SJSA1 (cell line): ENCODE measurements around the gene CAV2. TPM values are rescaled to one million over a fixed set of nuclear protein-coding genes. Genes with fewer than 3 reads are reported as not detected.
A peak's percentile ranks its signal among the peaks of the same experiment; 100 is the strongest.
"Not testable (repeated sequence)": the region's sequence is repeated elsewhere in the genome, so short reads cannot be mapped to it uniquely, and the experiment has no call there.

Experiments used
- DNase-seq, 2 experiments: peaks; one replicate each; pipeline ENCODE4 v3.0.0-alpha.2; 2015 to 2020; ENCODE audit warnings: low spot score in 2 of 2, low read depth in 1 of 2
- H3K27ac ChIP-seq: fragments of 250-450 bp; sonication (Bioruptor Pico); 2 replicates; pipeline ENCODE4 v1.5.1; 2020; ENCODE audit warnings: mild to moderate bottlenecking, moderate library complexity
- H3K27me3 ChIP-seq: fragments of 250-450 bp; sonication (Bioruptor Pico); replicated peaks from 2 replicates; pipeline ENCODE4 v1.5.1; 2020; ENCODE audit warnings: mild to moderate bottlenecking, moderate library complexity
- H3K36me3 ChIP-seq: fragments of 250-450 bp; sonication (Bioruptor Pico); 2 replicates; pipeline ENCODE4 v1.5.1; 2020; ENCODE audit warnings: mild to moderate bottlenecking
- H3K4me1 ChIP-seq: fragments of 250-450 bp; sonication (Bioruptor Pico); replicated peaks from 2 replicates; pipeline ENCODE4 v1.6.1; 2021; ENCODE audit warnings: mild to moderate bottlenecking
- H3K4me3 ChIP-seq: fragments of 250-450 bp; sonication (Bioruptor Pico); 2 replicates; pipeline ENCODE4 v1.5.1; 2020; ENCODE audit warnings: mild to moderate bottlenecking
- H3K9me3 ChIP-seq: fragments of 250-450 bp; sonication (Bioruptor Pico); replicated peaks from 2 replicates; pipeline ENCODE4 v1.5.1; 2020; ENCODE audit warnings: mild to moderate bottlenecking
- total RNA-seq: library from RNA; depleted of rRNA; stranded (reverse); fragments of >200 nt; shearing (Covaris generic); gene quantifications from 2 replicates; pipeline ENCODE4 v1.2.3, GENCODE V29; 2014

The CAV2 gene
- total RNA-seq, 1 experiment from 2014 or later = 130 TPM

GRCh38 chr7:116483271-116483942 is 16.1 kb upstream of the CAV2 start:
- no peak overlapping the region for H3K4me3 ChIP-seq
- H3K36me3 ChIP-seq = no peaks in the 10 kb centered on the region
- no peaks in the 10 kb centered on the region for H3K27me3 ChIP-seq
- H3K27ac ChIP-seq = no peak overlapping the region
- no peaks in the 10 kb centered on the region; the same call in 1 of the 2 replicates for H3K4me1 ChIP-seq
- no peak for DNase-seq
- no peaks in the 10 kb centered on the region for H3K9me3 ChIP-seq

GRCh38 chr7:116484389-116484788 is 15.1 kb upstream of the CAV2 start:
- DNase-seq = not testable (repeated sequence)

GRCh38 chr7:116487907-116488521 is 11.5 kb upstream of the CAV2 start:
- H3K4me1 ChIP-seq = peaks cover 18% of the 10 kb centered on the region
- DNase-seq = no peak
- H3K27me3 ChIP-seq = no peaks in the 10 kb centered on the region
- no peak overlapping the region for H3K4me3 ChIP-seq
- H3K27ac ChIP-seq = no peak overlapping the region
- no peaks in the 10 kb centered on the region for H3K9me3 ChIP-seq
- H3K36me3 ChIP-seq = no peaks in the 10 kb centered on the region

More at GRCh38 chr7:116484389-116484788, 15.1 kb upstream of the CAV2 start:
- H3K27me3 ChIP-seq, H3K36me3 ChIP-seq, H3K4me3 ChIP-seq, H3K27ac ChIP-seq, H3K9me3 ChIP-seq, H3K4me1 ChIP-seq: not testable (repeated sequence)

- no peak overlapping the region for H3K4me3 ChIP-seq
- H3K27me3 ChIP-seq = no peaks in the 10 kb centered on the region
- DNase-seq = peak in 1 of 2 experiments; percentile 69
Observed at GRCh38 chr7:116490351-116490750, 9.2 kb upstream of the CAV2 start.

GRCh38 chr7:116491887-116492653 is 7.5 kb upstream of the CAV2 start:
- no peak overlapping the region for H3K4me3 ChIP-seq
- no peaks in the 10 kb centered on the region for H3K36me3 ChIP-seq
- DNase-seq = no peak
- no peaks in the 10 kb centered on the region for H3K9me3 ChIP-seq
- H3K4me1 ChIP-seq = peaks cover 18% of the 10 kb centered on the region
- no peak overlapping the region for H3K27ac ChIP-seq
- H3K27me3 ChIP-seq = no peaks in the 10 kb centered on the region

More at GRCh38 chr7:116490351-116490750, 9.2 kb upstream of the CAV2 start:
- Histone ChIP-seq H3K9me3 (no peaks in the 10 kb centered on the region), H3K4me1 (peaks cover 18% of the 10 kb centered on the region), H3K27ac (no peak overlapping the region; the same call in 1 of the 2 replicates), H3K36me3 (no peaks in the 10 kb centered on the region)

GRCh38 chr7:116492654-116493109 is 6.9 kb upstream of the CAV2 start:
- H3K36me3 ChIP-seq = no peaks in the 10 kb centered on the region
- DNase-seq = no peak

GRCh38 chr7:116493449-116493848 is 6.1 kb upstream of the CAV2 start:
- Histone ChIP-seq H3K27ac (no peak overlapping the region), H3K4me3 (no peak overlapping the region), H3K27me3 (no peaks in the 10 kb centered on the region), H3K9me3 (no peaks in the 10 kb centered on the region), H3K36me3 (no peaks in the 10 kb centered on the region), H3K4me1 (peaks cover 26% of the 10 kb centered on the region)
- no peak for DNase-seq

More at GRCh38 chr7:116492654-116493109, 6.9 kb upstream of the CAV2 start:
- Histone ChIP-seq H3K4me1 (peaks cover 21% of the 10 kb centered on the region), H3K9me3 (no peaks in the 10 kb centered on the region), H3K27ac (no peak overlapping the region), H3K27me3 (no peaks in the 10 kb centered on the region), H3K4me3 (no peak overlapping the region)

GRCh38 chr7:116494472-116494871 is 5.1 kb upstream of the CAV2 start:
- no peaks in the 10 kb centered on the region for H3K36me3 ChIP-seq
- no peak overlapping the region for H3K27ac ChIP-seq
- H3K4me1 ChIP-seq = peaks cover 32% of the 10 kb centered on the region
- H3K4me3 ChIP-seq = no peak overlapping the region
- DNase-seq = no peak
- H3K9me3 ChIP-seq = 0 out of 2 replicates have a peak, but pooled peaks cover 2% of the 10 kb centered on the region
- no peaks in the 10 kb centered on the region for H3K27me3 ChIP-seq

- peaks cover 5% of the 10 kb centered on the region for H3K36me3 ChIP-seq
- no peak for DNase-seq
- no peak overlapping the region for H3K27ac ChIP-seq
- peaks cover 2% of the 10 kb centered on the region; the same call in 1 of the 2 replicates for H3K9me3 ChIP-seq
- peaks cover 33% of the 10 kb centered on the region for H3K4me1 ChIP-seq
- no peak overlapping the region for H3K4me3 ChIP-seq
- H3K27me3 ChIP-seq = no peaks in the 10 kb centered on the region
Observed at GRCh38 chr7:116495736-116496135, 3.8 kb upstream of the CAV2 start.

GRCh38 chr7:116496653-116497052 is 2.9 kb upstream of the CAV2 start:
- H3K4me1 ChIP-seq = peaks cover 34% of the 10 kb centered on the region
- H3K27me3 ChIP-seq = no peaks in the 10 kb centered on the region
- H3K27ac ChIP-seq = no peak overlapping the region
- DNase-seq = no peak
- H3K36me3 ChIP-seq = peaks cover 13% of the 10 kb centered on the region
- no peak overlapping the region for H3K4me3 ChIP-seq
- H3K9me3 ChIP-seq = peaks cover 2% of the 10 kb centered on the region; the same call in 1 of the 2 replicates

GRCh38 chr7:116497708-116498107 is 1.8 kb upstream of the CAV2 start:
- DNase-seq = no peak
- H3K4me1 ChIP-seq = peaks cover 38% of the 10 kb centered on the region
- no peak overlapping the region for H3K27ac ChIP-seq
- H3K27me3 ChIP-seq = no peaks in the 10 kb centered on the region
- H3K9me3 ChIP-seq = peaks cover 2% of the 10 kb centered on the region; the same call in 1 of the 2 replicates
- H3K4me3 ChIP-seq = no peak overlapping the region
- peaks cover 17% of the 10 kb centered on the region for H3K36me3 ChIP-seq

GRCh38 chr7:116500078-116500853 is 728 bp downstream of the CAV2 start:
- Histone ChIP-seq H3K9me3 (peaks cover 2% of the 10 kb centered on the region; the same call in 1 of the 2 replicates), H3K36me3 (peaks cover 29% of the 10 kb centered on the region), H3K4me1 (peaks cover 39% of the 10 kb centered on the region), H3K27me3 (no peaks in the 10 kb centered on the region), H3K4me3 (peak overlapping the region; percentile 91), H3K27ac (peak overlapping the region; percentile 82)
- peak; percentile 51 to 69 for DNase-seq
